Gastroesophageal sphincter (tissue), 3 donors: ENCODE measurements around the gene ABHD10.

Source experiments
- EP300 ChIP-seq: sonication (generic); formaldehyde crosslinking; IDR thresholded peaks from one replicate; pipeline ENCODE4 v1.6.1; 2017; ENCODE audit warnings: antibody characterized with exemption, mild to moderate bottlenecking
- POLR2A ChIP-seq, 2 donors: fragments of 450-650 bp; IDR thresholded peaks; one replicate each; pipeline ENCODE4 v1.6.1; 2017; ENCODE audit warnings: antibody characterized with exemption in 2 of 2, mild to moderate bottlenecking in 2 of 2, moderate library complexity in 1 of 2
- POLR2AphosphoS5 ChIP-seq: sonication (generic); formaldehyde crosslinking; IDR thresholded peaks from one replicate; pipeline ENCODE4 v1.6.1; 2017; ENCODE audit warnings: antibody characterized with exemption
- TF ChIP-seq, protein P1 (sequence below), 4 experiments: fragments of 200-600 bp in 2 of 4; fragments of 450-650 bp in 2 of 4; sonication (generic) in 1 of 4; IDR thresholded peaks; one replicate each; pipeline ENCODE4 v1.5.1; 2017 to 2019; ENCODE audit warnings: antibody characterized with exemption in 4 of 4, mild to moderate bottlenecking in 2 of 4, moderate library complexity in 2 of 4

- TF ChIP-seq POLR2AphosphoS5 (no peak), POLR2A (IDR thresholded peaks at IDR 0.05) (no peak), EP300 (no peak)
- TF ChIP-seq, protein P1, sequence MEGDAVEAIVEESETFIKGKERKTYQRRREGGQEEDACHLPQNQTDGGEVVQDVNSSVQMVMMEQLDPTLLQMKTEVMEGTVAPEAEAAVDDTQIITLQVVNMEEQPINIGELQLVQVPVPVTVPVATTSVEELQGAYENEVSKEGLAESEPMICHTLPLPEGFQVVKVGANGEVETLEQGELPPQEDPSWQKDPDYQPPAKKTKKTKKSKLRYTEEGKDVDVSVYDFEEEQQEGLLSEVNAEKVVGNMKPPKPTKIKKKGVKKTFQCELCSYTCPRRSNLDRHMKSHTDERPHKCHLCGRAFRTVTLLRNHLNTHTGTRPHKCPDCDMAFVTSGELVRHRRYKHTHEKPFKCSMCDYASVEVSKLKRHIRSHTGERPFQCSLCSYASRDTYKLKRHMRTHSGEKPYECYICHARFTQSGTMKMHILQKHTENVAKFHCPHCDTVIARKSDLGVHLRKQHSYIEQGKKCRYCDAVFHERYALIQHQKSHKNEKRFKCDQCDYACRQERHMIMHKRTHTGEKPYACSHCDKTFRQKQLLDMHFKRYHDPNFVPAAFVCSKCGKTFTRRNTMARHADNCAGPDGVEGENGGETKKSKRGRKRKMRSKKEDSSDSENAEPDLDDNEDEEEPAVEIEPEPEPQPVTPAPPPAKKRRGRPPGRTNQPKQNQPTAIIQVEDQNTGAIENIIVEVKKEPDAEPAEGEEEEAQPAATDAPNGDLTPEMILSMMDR (IDR thresholded peaks at IDR 0.05), result no peak
Observed at GRCh38 chr3:112002096-112002971, 23.5 kb downstream of the ABHD10 start.
